Liver (tissue), 9 donors: Measurements from ENCODE around the gene MAPKAPK3. TPM values are rescaled to one million over a fixed set of nuclear protein-coding genes. Genes with fewer than 3 reads are reported as not detected.

Experiments used
- DNase-seq: peaks from one replicate; pipeline ENCODE4 v3.0.0-alpha.2; 2017; ENCODE audit warnings: low spot score
- H3K27ac ChIP-seq, 2 donors: one replicate each; pipeline ENCODE4 v1.7.0; 2013; ENCODE audit warnings: inconsistent platforms in 2 of 2, low read length in 2 of 2, control low read depth in 1 of 2, low read depth in 1 of 2, mild to moderate bottlenecking in 1 of 2
- H3K27me3 ChIP-seq, 4 donors: one replicate each; pipeline versions ENCODE4 v1.6.1 to v1.7.0; 2013; ENCODE audit warnings: low read length in 3 of 4, inconsistent platforms in 1 of 4, mild to moderate bottlenecking in 1 of 4, moderate library complexity in 1 of 4; ENCODE audit not compliant: control insufficient read depth in 4 of 4, insufficient read depth in 4 of 4
- H3K36me3 ChIP-seq, 4 donors: one replicate each; pipeline versions ENCODE4 v1.6.1 to v1.7.0; 2013; ENCODE audit warnings: low read length in 3 of 4, mild to moderate bottlenecking in 3 of 4, low read depth in 1 of 4, moderate library complexity in 1 of 4; ENCODE audit not compliant: control insufficient read depth in 4 of 4, insufficient read depth in 3 of 4
- H3K4me1 ChIP-seq, 4 donors: one replicate each; pipeline versions ENCODE4 v1.6.1 to v1.7.0; 2013; ENCODE audit warnings: low read length in 3 of 4, mild to moderate bottlenecking in 3 of 4, moderate library complexity in 1 of 4; ENCODE audit not compliant: control insufficient read depth in 4 of 4, insufficient read depth in 4 of 4
- H3K4me3 ChIP-seq, 3 donors: one replicate each; pipeline versions ENCODE4 v1.6.1 to v1.7.0; 2013; ENCODE audit warnings: low read length in 3 of 3, control low read depth in 1 of 3, low read depth in 1 of 3, mild to moderate bottlenecking in 1 of 3
- H3K9ac ChIP-seq, 2 donors: one replicate each; pipeline ENCODE4 v1.7.0; 2013; ENCODE audit warnings: low read length in 2 of 2, mild to moderate bottlenecking in 2 of 2, moderate library complexity in 2 of 2, control low read depth in 1 of 2, low read depth in 1 of 2
- H3K9me3 ChIP-seq, 4 donors: one replicate each; pipeline versions ENCODE4 v1.6.1 to v1.7.0; 2013; ENCODE audit warnings: low read length in 3 of 4; ENCODE audit not compliant: control insufficient read depth in 4 of 4
- ATF3 ChIP-seq: IDR thresholded peaks from 2 replicates; pipeline ENCODE4 v1.6.1; 2016; ENCODE audit warnings: antibody characterized with exemption
- CTCF ChIP-seq: fragments of 150-350 bp; IDR thresholded peaks from 2 replicates; pipeline ENCODE4 v1.5.1; 2017; ENCODE audit warnings: improper control_type of control experiment, low read depth, low read length; ENCODE audit not compliant: missing input control
- EGR1 ChIP-seq, 2 donors: IDR thresholded peaks; 2 replicates each; pipeline ENCODE4 v1.6.1; 2016 to 2018; ENCODE audit warnings: antibody characterized with exemption in 2 of 2, low read depth in 2 of 2
- FOXA1 ChIP-seq: IDR thresholded peaks from 2 replicates; pipeline ENCODE4 v1.6.1; 2016; ENCODE audit warnings: antibody characterized with exemption
- HNF4A ChIP-seq, 2 donors: conservative IDR thresholded peaks; 2 replicates each; pipeline ENCODE4 v1.6.1; 2016; ENCODE audit warnings: antibody characterized with exemption in 2 of 2, mild to moderate bottlenecking in 2 of 2
- NR2F2 ChIP-seq: IDR thresholded peaks from 2 replicates; pipeline ENCODE4 v1.6.1; 2016; ENCODE audit warnings: antibody characterized with exemption
- RAD21 ChIP-seq, 2 donors: IDR thresholded peaks; 2 replicates each; pipeline ENCODE4 v1.6.1; 2016; ENCODE audit warnings: antibody characterized with exemption in 2 of 2, mild to moderate bottlenecking in 2 of 2
- REST ChIP-seq: IDR thresholded peaks from 2 replicates; pipeline ENCODE4 v1.6.1; 2016; ENCODE audit warnings: antibody characterized with exemption, mild to moderate bottlenecking
- RXRA ChIP-seq, 2 donors: IDR thresholded peaks; 2 replicates each; pipeline ENCODE4 v1.6.1; 2017 to 2018; ENCODE audit warnings: antibody characterized with exemption in 2 of 2, mild to moderate bottlenecking in 1 of 2
- SP1 ChIP-seq: IDR thresholded peaks from 2 replicates; pipeline ENCODE4 v1.6.1; 2018; ENCODE audit warnings: antibody characterized with exemption, mild to moderate bottlenecking
- YY1 ChIP-seq: IDR thresholded peaks from 2 replicates; pipeline ENCODE4 v1.6.1; 2016; ENCODE audit warnings: antibody characterized with exemption, mild to moderate bottlenecking
- WGBS: extraction: QIAGEN DNeasy Blood & Tissue Kit; methylation state at CpG from one replicate; pipeline ENCODE4 v1.1.7; 2013; 5-methylcytosine and 5-hydroxymethylcytosine counted together
- polyA plus RNA-seq, 2 donors: library from polyadenylated mRNA; stranded (reverse) in 1 of 2; unstranded in 1 of 2; fragments of 200-250 nt in 1 of 2; fragments of >200 nt in 1 of 2; fragmentation: Nextera tagmentation in 1 of 2; extraction: Ambion mirVana in 1 of 2; gene quantifications; one replicate each; pipeline versions ENCODE4 v1.2.1 to v1.2.3, GENCODE V29; 2013 to 2015
- total RNA-seq, 2 donors: library from RNA; depleted of rRNA; stranded (reverse); fragments of >200 nt; gene quantifications; one replicate each; pipeline ENCODE4 v1.2.3, GENCODE V29; 2014
- donor health status: healthy.
- donor health status: healthy.
- donor health status: healthy.
- donor health status: healthy.
- donor health status: healthy.

Gene MAPKAPK3
- total and polyA plus RNA-seq, 4 donors, result 13.9 to 32.9 (median 19.0) TPM

GRCh38 chr3:50658416-50658815 lies 41.5 kb downstream of the MAPKAPK3 start:
- no peaks in the 10 kb centered on the region for H3K36me3 ChIP-seq
- no peaks in the 10 kb centered on the region for H3K27me3 ChIP-seq
- 92% methylated on average over 6 of the region's 6 CpGs for WGBS
- TF ChIP-seq REST (no peak), ATF3 (no peak)
- H3K27ac ChIP-seq, result no peak overlapping the region
- no peak overlapping the region for H3K9ac ChIP-seq
- no peaks in the 10 kb centered on the region for H3K9me3 ChIP-seq
- peaks cover 0 to 3% (median 2%) of the 10 kb centered on the region in 4 donors for H3K4me1 ChIP-seq
- no peak for DNase-seq
- no peak overlapping the region for H3K4me3 ChIP-seq

GRCh38 chr3:50658831-50659230 lies 41.9 kb downstream of the MAPKAPK3 start:
- no peak for DNase-seq
- Histone ChIP-seq H3K27me3 (no peaks in the 10 kb centered on the region), H3K4me3 (no peak overlapping the region), H3K4me1 (peaks cover 0 to 3% (median 2%) of the 10 kb centered on the region in 4 donors), H3K9ac (no peak overlapping the region), H3K27ac (no peak overlapping the region), H3K36me3 (no peaks in the 10 kb centered on the region), H3K9me3 (no peaks in the 10 kb centered on the region)
- TF ChIP-seq EGR1 (IDR thresholded peaks at IDR 0.05; ENCODE audit: low read depth in 2 of 2), result no peak
- TF ChIP-seq FOXA1, result no peak
- no peak for TF ChIP-seq ATF3
- TF ChIP-seq NR2F2, result no peak
- TF ChIP-seq REST, result no peak
- TF ChIP-seq YY1, result no peak
- TF ChIP-seq CTCF, result no peak
- no peak for TF ChIP-seq RXRA (IDR thresholded peaks at IDR 0.05)
- no peak for TF ChIP-seq HNF4A (conservative IDR thresholded peaks at IDR 0.05)
- TF ChIP-seq RAD21 (IDR thresholded peaks at IDR 0.05), result no peak
- no peak for TF ChIP-seq SP1
- 92% methylated on average over 3 of the region's 3 CpGs for WGBS
